ENCODE data around the gene APOO. TPM values are rescaled to one million over a fixed set of nuclear protein-coding genes. Genes with fewer than 3 reads are reported as not detected.
A peak's percentile ranks its signal among the peaks of the same experiment; 100 is the strongest.

The APOO gene
- total and polyA plus RNA-seq, 2 of the 13 experiments (the other 11 are each of a cell fraction or from before 2014, with no cell fraction given) = 9.7 to 22.1 TPM

DNA sequence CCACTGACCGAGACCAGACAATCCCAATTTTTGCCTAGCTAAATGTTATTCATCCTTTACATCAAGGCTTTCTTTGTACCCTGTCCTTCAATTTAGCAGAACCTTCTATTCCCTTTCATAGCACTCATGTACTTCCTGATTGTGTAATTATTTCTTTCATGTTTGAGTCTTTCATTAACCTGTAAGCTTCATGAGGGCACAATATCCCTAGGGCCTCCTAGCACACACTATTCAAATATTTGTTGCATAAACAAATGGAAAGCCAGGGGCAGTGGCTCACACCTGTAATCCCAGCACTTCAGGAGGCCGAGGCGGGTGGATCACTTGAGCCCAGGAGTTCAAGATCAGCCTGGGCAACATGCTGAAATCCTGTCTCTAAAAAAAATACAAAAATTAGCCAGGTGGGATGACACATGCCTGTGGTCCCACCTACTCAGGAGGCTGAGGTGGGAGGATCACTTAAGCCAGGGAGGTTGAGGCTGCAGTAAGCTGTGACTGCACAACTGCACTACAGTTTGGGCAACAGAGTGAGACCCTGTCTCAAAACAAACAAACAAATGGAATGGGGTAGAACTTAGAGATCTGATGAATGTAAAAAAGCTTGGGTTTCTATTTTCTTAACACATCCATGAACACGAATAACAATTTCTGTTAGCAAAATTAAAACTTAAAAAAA is 65.8 kb downstream of the APOO start (continued):
- TF ChIP-seq, protein P1, sequence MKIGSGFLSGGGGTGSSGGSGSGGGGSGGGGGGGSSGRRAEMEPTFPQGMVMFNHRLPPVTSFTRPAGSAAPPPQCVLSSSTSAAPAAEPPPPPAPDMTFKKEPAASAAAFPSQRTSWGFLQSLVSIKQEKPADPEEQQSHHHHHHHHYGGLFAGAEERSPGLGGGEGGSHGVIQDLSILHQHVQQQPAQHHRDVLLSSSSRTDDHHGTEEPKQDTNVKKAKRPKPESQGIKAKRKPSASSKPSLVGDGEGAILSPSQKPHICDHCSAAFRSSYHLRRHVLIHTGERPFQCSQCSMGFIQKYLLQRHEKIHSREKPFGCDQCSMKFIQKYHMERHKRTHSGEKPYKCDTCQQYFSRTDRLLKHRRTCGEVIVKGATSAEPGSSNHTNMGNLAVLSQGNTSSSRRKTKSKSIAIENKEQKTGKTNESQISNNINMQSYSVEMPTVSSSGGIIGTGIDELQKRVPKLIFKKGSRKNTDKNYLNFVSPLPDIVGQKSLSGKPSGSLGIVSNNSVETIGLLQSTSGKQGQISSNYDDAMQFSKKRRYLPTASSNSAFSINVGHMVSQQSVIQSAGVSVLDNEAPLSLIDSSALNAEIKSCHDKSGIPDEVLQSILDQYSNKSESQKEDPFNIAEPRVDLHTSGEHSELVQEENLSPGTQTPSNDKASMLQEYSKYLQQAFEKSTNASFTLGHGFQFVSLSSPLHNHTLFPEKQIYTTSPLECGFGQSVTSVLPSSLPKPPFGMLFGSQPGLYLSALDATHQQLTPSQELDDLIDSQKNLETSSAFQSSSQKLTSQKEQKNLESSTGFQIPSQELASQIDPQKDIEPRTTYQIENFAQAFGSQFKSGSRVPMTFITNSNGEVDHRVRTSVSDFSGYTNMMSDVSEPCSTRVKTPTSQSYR (CRISPR knock-in tag; IDR thresholded peaks at IDR 0.05; ENCODE audit: borderline replicate concordance) = no peak
- TF ChIP-seq, protein P2, sequence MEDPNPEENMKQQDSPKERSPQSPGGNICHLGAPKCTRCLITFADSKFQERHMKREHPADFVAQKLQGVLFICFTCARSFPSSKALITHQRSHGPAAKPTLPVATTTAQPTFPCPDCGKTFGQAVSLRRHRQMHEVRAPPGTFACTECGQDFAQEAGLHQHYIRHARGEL (CRISPR knock-in tag; IDR thresholded peaks at IDR 0.05) = no peak
- TF ChIP-seq, protein P3, sequence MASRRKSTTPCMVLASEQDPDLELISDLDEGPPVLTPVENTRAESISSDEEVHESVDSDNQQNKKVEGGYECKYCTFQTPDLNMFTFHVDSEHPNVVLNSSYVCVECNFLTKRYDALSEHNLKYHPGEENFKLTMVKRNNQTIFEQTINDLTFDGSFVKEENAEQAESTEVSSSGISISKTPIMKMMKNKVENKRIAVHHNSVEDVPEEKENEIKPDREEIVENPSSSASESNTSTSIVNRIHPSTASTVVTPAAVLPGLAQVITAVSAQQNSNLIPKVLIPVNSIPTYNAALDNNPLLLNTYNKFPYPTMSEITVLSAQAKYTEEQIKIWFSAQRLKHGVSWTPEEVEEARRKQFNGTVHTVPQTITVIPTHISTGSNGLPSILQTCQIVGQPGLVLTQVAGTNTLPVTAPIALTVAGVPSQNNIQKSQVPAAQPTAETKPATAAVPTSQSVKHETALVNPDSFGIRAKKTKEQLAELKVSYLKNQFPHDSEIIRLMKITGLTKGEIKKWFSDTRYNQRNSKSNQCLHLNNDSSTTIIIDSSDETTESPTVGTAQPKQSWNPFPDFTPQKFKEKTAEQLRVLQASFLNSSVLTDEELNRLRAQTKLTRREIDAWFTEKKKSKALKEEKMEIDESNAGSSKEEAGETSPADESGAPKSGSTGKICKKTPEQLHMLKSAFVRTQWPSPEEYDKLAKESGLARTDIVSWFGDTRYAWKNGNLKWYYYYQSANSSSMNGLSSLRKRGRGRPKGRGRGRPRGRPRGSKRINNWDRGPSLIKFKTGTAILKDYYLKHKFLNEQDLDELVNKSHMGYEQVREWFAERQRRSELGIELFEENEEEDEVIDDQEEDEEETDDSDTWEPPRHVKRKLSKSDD (CRISPR knock-in tag; IDR thresholded peaks at IDR 0.05; ENCODE audit: low read depth) = no peak
- TF ChIP-seq ZNF773 (CRISPR knock-in tag; IDR thresholded peaks at IDR 0.05; ENCODE audit: borderline replicate concordance) (no peak), ZNF670 (CRISPR knock-in tag; IDR thresholded peaks at IDR 0.05; ENCODE audit: borderline replicate concordance) (no peak), CREB1 (IDR thresholded peaks at IDR 0.05) (no peak), CREB1 (CRISPR knock-in tag; IDR thresholded peaks at IDR 0.05) (0 out of 2 replicates have a peak, but pooled peaks have one; percentile 32), MAF1 (CRISPR knock-in tag; IDR thresholded peaks at IDR 0.05; ENCODE audit: borderline replicate concordance) (no peak), SAP130 (CRISPR knock-in tag; IDR thresholded peaks at IDR 0.05; ENCODE audit: low read depth) (peak; percentile 56), JUNB (CRISPR knock-in tag; IDR thresholded peaks at IDR 0.05; ENCODE audit: borderline replicate concordance) (peak; percentile 58; the same call in 1 of the 2 replicates), ZNF446 (CRISPR knock-in tag; IDR thresholded peaks at IDR 0.05) (no peak), TBP (CRISPR knock-in tag; IDR thresholded peaks at IDR 0.05) (no peak), ARID2 (CRISPR knock-in tag; IDR thresholded peaks at IDR 0.05; ENCODE audit: borderline replicate concordance) (no peak)
- TF ChIP-seq, protein P4, sequence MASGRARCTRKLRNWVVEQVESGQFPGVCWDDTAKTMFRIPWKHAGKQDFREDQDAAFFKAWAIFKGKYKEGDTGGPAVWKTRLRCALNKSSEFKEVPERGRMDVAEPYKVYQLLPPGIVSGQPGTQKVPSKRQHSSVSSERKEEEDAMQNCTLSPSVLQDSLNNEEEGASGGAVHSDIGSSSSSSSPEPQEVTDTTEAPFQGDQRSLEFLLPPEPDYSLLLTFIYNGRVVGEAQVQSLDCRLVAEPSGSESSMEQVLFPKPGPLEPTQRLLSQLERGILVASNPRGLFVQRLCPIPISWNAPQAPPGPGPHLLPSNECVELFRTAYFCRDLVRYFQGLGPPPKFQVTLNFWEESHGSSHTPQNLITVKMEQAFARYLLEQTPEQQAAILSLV (CRISPR knock-in tag; IDR thresholded peaks at IDR 0.05; ENCODE audit: borderline replicate concordance) = no peak
- TF ChIP-seq, protein P5, sequence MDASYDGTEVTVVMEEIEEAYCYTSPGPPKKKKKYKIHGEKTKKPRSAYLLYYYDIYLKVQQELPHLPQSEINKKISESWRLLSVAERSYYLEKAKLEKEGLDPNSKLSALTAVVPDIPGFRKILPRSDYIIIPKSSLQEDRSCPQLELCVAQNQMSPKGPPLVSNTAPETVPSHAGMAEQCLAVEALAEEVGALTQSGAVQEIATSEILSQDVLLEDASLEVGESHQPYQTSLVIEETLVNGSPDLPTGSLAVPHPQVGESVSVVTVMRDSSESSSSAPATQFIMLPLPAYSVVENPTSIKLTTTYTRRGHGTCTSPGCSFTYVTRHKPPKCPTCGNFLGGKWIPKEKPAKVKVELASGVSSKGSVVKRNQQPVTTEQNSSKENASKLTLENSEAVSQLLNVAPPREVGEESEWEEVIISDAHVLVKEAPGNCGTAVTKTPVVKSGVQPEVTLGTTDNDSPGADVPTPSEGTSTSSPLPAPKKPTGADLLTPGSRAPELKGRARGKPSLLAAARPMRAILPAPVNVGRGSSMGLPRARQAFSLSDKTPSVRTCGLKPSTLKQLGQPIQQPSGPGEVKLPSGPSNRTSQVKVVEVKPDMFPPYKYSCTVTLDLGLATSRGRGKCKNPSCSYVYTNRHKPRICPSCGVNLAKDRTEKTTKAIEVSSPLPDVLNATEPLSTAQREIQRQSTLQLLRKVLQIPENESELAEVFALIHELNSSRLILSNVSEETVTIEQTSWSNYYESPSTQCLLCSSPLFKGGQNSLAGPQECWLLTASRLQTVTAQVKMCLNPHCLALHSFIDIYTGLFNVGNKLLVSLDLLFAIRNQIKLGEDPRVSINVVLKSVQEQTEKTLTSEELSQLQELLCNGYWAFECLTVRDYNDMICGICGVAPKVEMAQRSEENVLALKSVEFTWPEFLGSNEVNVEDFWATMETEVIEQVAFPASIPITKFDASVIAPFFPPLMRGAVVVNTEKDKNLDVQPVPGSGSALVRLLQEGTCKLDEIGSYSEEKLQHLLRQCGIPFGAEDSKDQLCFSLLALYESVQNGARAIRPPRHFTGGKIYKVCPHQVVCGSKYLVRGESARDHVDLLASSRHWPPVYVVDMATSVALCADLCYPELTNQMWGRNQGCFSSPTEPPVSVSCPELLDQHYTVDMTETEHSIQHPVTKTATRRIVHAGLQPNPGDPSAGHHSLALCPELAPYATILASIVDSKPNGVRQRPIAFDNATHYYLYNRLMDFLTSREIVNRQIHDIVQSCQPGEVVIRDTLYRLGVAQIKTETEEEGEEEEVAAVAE (CRISPR knock-in tag; IDR thresholded peaks at IDR 0.05; ENCODE audit: borderline replicate concordance) = no peak
- TF ChIP-seq, protein P6, sequence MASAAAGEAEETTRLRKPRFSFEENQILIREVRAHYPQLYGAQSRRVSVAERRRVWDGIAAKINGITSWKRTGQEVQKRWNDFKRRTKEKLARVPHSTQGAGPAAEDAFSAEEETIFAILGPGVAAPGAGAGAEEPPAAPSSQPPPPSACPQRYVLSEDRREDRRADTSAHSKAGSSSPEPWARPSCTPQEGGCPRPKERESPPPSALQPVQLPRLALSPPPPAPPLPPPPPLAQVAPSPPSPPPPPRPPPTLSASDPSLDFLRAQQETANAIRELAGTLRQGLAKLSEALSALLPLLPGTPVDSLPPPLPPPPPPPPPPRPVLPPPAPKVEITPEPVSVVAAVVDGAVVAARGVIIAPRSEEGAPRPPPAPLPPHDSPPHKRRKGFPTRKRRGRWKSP (CRISPR knock-in tag; IDR thresholded peaks at IDR 0.05) = no peak
